Ecto neural progenitor cell (in vitro differentiated cells): ENCODE data around the gene PDE3B.
"Not testable (repeated sequence)": the region's sequence is repeated elsewhere in the genome, so short reads cannot be mapped to it uniquely, and the experiment has no call there.

Experiments
- DNase-seq: peaks from one replicate; pipeline ENCODE4 v3.0.0-alpha.2; 2018; ENCODE audit warnings: low spot score

The PDE3B gene

GRCh38 chr11:14812757-14813156, 169.2 kb downstream of the PDE3B start:
- no peak for DNase-seq

- no peak for DNase-seq
Observed at GRCh38 chr11:14813516-14813915, 169.9 kb downstream of the PDE3B start.

GRCh38 chr11:14818779-14819178, 175.2 kb downstream of the PDE3B start:
- no peak for DNase-seq

DNA sequence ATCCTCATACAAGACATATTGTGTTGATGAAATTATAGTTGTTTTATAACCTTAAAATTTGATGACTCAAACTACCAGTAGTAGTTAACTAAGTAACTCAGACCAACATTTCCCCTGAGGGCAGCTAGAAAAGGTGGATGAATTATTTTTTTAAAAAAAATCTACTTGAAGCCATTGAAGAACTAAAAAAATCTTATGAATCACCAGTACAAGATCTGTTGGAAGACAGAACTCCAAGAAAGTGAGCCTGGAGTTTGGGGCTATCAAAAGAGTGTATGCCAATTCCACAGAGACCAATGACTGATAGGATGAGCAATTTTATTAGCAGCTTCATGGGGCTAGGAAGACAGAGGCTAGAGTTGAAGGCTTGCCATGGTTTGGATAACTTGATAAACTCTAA, 176.0 kb downstream of the PDE3B start:
- no peak for DNase-seq

DNA sequence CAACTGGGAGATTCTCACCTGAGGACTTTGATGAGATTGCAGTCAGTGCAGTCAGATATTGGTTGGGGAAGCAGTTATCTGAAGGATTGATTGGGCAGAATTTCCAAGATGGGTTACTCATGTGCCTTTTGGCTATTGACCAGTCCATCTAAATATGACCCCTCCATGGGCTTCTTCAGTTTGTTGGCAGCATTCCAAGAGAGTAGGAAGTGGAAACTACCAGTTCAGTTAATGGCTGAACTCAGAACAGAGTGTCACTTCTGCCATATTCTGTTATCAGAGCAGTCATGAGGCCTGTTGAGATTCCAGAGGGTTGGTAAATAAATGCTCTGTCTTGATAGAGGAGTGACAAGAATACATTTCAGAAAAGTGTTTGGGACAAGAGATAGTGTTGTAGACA, 177.4 kb downstream of the PDE3B start:
- DNase-seq: no peak

- no peak for DNase-seq
Observed at GRCh38 chr11:14826600-14826999, 183.0 kb downstream of the PDE3B start.

DNA sequence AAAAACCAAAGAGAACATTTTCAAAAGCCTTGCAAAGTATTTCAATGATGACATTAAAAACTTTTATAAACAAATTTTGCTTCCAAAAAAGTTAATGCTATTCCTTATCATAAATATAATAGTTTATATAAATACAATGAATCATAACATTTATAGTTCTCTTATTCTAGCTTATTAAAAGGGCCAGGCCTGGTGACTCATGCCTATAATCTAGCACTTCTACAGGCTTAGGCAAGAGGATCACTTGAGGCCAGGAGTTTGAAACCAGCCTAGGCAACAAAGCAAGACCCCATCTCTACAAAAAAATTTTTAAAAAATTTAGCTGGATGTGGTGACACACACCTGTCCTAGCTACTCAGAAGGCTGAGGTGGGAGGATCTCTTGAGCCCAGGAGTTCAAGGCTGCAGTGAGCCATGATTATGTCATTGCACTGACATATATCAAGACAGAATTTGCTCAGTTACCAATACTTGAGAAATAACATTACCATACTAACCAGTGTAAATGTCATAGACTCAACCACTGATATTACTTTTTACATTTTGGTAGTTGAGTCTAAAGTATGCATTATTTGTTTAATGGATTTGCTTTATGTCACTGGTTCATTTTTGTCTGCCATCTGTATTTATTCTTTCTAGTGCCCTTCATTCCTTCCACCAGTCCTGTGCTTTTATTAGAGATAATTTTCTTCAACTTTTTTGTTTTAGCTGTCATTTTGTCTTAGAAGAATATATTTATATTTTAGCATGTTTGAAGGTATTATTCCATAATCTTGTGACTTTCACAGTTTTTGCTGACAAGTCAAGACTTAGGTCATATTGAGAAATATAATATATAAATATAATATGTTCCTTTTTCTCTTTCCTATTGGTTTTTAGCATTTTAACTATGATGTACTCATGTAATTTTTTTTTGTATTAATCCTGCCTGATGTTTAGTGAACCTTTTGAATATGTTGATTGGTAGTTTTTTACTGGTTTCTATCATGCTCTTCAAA, 192.2 kb downstream of the PDE3B start:
- no peak for DNase-seq

- no peak for DNase-seq
Observed at GRCh38 chr11:14842002-14842401, 198.4 kb downstream of the PDE3B start.

GRCh38 chr11:14852571-14853177, 209.1 kb downstream of the PDE3B start:
- DNase-seq: no peak

- no peak for DNase-seq
Observed at GRCh38 chr11:14854057-14854456, 210.5 kb downstream of the PDE3B start.

GRCh38 chr11:14855890-14856289, 212.3 kb downstream of the PDE3B start:
- DNase-seq: no peak

- DNase-seq: no peak
Observed at GRCh38 chr11:14857621-14858020, 214.0 kb downstream of the PDE3B start.

- no peak for DNase-seq
Observed at GRCh38 chr11:14858404-14858803, 214.8 kb downstream of the PDE3B start.

DNA sequence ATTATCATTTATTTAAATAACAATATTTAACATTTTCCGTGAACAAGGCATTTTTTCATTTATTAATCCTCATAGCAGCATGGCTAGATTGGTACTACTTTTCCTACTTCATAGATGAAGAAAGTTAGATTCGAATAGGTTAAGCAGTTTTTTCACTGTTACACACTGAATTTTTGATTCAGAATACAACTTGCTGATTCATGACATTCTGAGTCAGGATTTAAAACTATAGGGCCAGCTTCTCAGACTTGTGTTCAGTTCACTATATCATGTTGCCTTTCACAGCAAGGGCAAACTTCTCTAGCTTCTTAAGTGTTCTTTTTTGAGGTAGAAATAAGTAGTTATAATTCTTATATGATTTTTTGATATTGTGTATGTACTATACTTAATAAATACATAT, 216.9 kb downstream of the PDE3B start:
- no peak for DNase-seq

- no peak for DNase-seq
Observed at GRCh38 chr11:14861680-14862079, 218.1 kb downstream of the PDE3B start.

DNA sequence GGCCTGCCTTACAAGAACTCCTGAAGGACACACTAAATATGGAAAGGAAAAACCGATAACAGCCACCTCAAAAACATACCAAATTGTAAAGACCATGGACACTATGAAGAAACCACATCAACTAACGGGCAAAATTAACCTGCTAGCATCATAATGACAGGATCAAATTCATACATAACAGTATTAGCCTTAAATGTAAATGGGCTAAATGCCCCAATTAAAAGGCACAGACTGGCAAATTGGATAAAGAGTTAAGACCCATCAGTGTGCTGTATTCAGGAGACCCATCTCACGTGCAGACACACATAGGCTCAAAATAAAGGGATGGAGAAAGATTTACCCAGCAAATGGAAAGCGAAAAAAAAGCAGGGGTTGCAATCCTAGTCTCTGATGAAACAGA, 220.2 kb downstream of the PDE3B start:
- DNase-seq: not testable (repeated sequence)

DNA sequence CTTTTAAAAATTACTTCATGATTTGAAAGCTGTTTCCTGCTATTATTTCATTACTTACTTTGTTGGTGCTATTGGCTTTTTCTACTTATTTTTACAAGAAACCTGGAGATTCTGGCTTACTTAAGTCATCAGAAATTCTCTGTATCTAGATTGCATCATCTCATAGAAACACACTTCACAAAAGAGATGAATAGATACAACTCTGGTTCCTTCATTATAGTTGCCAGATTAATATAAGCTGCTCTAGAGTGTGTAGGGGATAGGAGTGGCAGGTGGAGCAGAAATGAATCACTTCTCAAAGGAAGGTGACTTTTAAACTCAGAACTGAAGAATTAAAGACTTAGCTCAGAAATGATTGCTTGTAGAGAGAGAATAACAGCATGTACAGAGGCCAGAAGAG, 228.4 kb downstream of the PDE3B start:
- no peak for DNase-seq

GRCh38 chr11:14873632-14874031, 230.0 kb downstream of the PDE3B start:
- no peak for DNase-seq

GRCh38 chr11:14875163-14875562, 231.6 kb downstream of the PDE3B start:
- no peak for DNase-seq

GRCh38 chr11:14881576-14882193, 238.1 kb downstream of the PDE3B start:
- DNase-seq: no peak

GRCh38 chr11:14882196-14882595, 238.6 kb downstream of the PDE3B start:
- no peak for DNase-seq

DNA sequence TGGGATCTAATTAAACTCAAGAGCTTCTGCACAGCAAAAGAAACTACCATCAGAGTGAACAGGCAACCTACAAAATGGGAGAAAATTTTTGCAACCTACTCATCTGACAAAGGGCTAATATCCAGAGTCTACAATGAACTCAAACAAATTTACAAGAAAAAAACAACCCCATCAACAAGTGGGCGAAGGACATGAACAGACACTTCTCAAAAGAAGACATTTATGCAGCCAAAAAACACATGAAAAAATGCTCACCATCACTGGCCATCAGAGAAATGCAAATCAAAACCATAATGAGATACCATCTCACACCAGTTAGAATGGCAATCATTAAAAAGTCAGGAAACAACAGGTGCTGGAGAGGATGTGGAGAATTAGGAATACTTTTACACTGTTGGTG, 240.1 kb downstream of the PDE3B start:
- not testable (repeated sequence) for DNase-seq

- DNase-seq: no peak
Observed at GRCh38 chr11:14884667-14885273, 241.2 kb downstream of the PDE3B start.
